Activated CD4-positive, CD25-positive, alpha-beta regulatory T cell treated with anti-CD3 and anti-CD28 coated beads, Interleukin-2, amount 50 U/mL, for 72 hours (primary cell): ENCODE results near the gene CACTIN.
A peak's percentile ranks its signal among the peaks of the same experiment; 100 is the strongest.
"Not testable (repeated sequence)": the region's sequence is repeated elsewhere in the genome, so short reads cannot be mapped to it uniquely, and the experiment has no call there.

ENCODE experiments used
- DNase-seq: peaks from one replicate; pipeline ENCODE4 v3.0.0; 2021

The CACTIN gene

DNA sequence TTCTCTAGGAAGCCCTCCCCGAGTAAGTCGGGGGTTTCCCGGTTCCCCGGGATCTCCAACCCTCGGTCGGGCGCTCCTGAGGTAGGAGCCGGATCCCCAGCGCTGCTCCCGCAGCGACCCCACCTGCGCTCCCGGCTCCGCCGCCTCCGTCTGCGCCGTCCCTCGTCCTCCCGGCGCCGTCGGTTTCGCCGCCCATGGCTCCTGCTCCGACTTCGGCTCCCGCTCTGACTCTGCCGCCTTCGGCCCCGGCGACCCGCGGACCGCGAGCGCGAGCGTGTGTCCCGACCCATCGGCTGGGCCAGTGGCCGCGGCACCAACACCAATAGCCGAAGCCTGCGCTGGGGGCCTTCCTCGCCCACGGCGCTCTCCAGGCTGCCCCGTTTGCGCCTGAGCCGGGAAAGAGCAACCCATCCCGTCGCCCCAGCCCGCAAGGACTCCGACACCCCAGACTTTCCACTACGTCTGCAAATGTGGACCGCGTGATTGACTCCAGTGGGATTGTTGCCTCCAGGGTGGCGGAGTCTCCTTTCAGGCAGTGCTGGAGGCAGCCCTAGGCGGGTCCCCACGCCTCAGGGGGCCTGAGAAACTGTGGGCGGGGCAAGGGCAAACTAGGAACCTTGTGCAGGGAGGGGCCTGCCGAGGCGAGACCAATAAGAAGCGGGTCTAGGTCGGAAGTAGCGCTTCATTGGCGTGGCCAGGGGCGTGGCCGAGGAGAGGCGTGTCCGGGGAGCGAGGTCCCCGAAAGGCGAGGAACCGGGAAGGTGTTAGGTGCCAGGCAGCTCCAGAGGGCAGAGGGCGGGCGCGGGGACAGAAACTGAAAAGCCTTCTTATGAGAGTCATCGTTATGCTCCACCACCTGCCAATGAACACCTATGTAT lies at the start of gene CACTIN:
Gene CACTIN, minus strand, starts transcription at position 318 of the 878 bp plus-strand sequence. Its CDS starts 28 bp downstream, at position 290.
- DNase-seq: peak; percentile 98

DNA sequence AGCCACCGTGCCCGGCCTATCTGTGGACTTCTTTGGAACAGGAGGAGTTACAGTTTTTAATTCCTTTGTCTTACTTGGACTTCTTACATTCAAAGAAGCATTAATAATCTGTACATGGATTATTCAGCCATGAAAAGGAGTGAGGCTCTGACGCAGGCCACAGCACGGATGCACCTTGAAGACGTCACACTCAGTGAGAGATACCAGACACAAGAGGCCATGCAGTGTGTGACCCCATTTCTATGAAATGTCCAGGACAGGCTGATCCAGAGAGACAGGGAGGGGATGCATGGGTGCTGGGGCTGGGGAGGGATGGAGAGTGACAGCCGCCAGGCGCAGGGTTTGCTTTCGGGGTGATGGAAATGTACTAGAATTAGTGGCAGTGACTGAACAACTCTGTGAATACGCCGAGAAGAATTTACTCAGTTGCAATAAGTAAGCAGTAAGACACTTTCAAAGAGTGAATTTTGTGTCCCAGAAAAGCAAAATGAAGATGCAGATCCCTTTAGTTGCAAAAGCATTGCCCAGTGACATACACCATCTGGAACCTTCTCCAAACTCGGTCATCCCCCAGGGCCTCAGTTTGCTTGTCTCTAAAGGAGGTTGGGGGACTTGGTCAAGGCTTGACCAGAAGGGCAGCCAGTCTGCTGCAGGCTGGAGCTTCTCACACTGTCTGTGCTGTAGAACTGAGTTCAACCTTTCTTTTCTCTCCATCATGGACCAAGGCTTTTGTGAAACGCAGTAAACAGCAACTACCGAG lies 48.4 kb upstream of the CACTIN start:
- no peak for DNase-seq

DNA sequence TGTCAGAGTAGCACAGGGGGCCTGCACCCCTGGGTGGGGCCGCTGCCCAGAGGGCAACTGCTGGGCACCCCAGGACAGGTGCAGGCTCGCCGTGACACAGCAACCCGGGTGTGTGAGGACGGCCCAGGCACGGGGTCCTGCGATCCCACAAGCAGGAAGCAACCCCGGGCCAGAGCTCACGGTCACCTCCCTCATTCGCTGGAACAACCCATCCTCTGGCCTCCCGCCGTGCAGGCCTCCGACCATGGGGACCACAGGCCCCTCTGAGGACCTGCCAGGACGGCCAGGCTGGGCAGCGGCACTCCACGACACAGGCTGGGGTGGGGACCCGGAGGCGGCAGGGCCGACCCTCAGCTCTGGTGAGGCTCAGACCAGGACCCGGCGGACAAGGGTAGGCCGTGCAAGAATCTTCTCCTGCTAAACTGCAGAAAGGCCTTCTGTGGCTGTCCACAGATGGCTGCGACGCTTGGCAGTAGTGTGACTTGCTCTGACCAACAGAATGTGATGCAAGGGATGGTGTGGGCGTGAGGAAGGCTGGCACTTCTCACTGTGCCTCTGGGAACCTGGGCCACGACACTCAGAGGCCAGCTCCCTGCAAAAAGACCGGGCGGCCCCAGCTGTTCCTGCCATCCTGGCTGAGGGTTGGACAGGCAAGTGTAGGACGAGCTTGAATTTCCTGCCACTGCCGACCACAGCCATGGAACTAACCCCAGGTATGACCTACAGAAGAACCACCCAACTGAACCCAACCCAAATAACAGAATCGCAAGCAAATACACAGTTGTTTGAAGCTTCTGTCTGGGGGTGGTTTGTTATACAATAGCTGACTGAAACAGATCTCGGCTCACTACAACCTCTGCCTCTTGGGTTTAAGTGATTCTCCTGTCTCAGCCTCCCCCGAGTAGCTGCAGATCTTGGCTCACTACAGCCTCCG lies 47.2 kb upstream of the CACTIN start:
- no peak for DNase-seq

GRCh38 chr19:3672993-3673392 lies 46.4 kb upstream of the CACTIN start:
- no peak for DNase-seq

DNA sequence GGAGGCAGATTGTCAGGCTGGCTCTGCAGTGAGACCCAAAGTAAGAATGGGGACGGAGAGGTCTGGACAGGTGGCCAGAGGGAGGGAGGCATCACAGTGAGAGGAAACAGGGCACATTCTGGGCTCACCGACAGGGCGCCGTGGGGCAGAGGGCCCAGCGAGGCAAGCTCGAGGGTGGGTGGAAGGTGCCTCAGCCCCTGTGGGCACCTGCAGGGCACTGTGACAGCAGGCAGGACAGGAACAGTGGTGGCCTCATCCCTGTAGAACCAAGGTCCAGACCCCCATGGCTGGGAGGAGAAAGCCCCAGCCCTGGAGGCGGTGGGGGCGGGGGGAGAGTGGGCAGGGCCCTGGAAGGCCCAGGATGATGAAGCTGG lies 46.0 kb upstream of the CACTIN start:
- DNase-seq: no peak

DNA sequence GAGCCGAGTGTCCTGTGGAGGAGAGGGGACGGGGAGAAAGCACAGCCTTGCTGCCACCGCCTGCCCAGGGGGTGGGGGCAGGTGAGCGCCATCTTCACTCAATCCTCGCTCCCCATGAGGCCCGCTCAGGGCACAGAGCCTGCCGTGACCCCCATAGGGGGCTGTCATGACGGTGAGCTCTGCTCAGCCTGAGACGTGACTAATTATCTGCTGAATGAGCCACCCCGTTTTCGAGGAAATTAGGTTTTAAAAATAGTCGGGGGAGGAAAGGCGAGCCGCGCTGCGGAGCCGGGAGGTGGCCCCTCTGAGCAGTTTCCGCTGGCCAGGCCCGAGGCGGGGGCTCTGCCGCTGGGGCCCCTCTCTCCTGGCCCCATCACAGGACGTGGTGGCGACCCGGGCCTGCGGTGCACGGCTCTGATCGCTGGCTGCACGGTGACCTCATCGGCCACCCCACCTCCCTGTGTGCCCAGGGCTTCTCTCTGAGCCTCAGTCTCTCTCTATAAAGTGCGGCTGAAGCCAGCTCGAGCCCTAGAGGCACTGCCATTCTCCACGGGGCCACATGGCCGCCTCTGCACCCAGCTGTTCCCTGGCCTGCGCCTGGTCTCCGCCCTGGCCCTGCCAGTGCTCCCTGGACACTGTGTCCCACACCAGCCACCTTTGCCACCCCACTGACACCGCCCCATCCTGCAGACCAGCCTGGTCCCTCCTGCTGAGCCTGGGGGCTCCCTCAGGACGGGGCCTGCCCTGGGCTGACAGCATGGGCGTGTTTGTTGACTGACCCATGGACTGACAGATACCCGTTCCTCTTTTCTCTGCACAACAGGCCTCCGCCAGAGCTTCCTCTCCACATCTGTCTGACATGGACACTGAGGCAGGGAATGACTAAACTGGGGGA lies 45.3 kb upstream of the CACTIN start:
- no peak for DNase-seq

DNA sequence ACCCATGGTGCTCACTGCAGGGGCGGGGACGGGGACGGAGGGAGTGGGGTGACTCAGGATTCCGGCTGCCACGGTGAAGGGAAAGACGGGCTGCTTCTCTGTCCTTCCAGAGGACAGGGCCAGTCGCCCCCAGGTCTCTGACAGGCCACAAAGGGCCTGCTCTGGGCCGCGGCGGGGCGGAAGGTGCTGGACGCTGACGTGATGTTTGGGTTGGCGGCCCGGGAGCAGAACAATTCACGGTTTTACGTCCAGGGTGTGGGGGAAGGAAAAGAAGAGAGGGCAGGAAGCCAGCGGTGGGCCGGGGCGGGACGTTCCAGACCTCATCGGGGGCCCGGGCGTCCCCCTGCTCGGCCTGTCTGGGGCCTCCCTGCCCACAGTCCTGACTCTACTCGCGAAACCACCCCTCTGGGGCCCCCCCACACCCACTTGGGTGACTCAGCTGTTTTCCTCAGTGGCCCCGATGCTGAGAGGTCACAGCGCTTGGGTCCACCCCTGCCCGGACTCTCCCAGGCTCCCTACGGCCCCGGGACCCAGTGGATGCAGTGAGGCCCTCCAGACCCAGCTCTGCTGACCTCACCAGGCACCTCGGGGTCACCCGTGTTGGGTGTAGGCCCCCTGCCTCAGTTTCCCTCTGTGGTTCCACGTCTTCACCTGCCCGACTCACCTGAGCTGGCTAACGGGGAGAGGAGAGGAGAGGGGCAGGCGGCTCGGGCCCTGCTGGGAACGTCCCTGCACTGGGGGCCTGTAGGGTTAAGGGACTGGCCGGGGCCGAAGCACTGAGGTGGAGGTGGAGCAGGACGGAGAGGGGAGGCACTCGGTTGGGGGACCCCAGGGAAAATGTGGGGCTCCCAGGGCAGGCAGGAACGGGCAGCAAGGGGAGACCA lies 44.4 kb upstream of the CACTIN start:
- peak; percentile 54 for DNase-seq

DNA sequence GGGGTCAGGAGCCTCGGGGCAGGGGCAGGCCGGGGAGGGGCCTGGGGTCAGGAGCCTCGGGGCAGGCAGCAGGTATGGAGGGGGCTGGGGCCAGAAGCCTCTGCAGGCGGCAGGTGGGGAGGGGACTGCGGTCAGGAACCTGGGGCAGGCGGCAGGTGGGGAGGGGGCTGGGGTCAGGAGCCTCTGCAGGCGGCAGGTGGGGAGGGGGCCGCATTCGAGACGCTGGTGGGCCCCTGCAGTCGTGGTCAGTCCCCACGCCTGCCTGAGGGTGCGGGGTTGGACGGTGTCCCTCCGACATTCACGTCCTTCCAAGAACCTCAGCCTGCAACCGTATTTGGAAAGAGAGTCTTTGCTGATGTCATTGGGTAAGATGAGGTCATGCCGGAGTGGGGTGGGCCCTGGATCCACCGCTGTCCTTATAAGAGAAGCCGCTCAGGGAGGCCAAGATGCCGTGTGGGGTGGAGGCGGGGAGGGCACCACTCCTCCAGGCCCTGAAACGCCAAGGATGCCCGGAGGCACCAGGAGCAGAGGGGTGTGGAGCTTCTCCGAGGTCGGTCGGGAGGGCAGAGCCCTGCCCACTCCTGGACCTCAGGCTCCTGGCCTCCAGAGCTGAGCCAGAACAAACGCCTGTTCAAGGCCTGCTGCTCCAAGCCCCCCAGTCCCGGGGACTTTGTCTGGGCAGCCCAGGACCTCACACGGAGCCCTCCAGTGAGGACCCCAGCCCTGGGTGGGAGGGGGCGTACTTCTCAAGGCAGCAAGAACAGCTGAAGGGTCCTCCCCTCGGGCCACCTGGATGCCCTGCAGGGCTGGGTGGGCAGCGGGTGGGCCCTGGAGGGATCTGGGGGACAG lies 43.6 kb upstream of the CACTIN start:
- no peak for DNase-seq

- DNase-seq: no peak
Measured at GRCh38 chr19:3669082-3669946, 42.7 kb upstream of the CACTIN start.

GRCh38 chr19:3668331-3669081 lies 41.9 kb upstream of the CACTIN start:
- no peak for DNase-seq

- DNase-seq: no peak
Measured at GRCh38 chr19:3667766-3668165, 41.2 kb upstream of the CACTIN start.

- DNase-seq: no peak
Measured at GRCh38 chr19:3667037-3667638, 40.5 kb upstream of the CACTIN start.

DNA sequence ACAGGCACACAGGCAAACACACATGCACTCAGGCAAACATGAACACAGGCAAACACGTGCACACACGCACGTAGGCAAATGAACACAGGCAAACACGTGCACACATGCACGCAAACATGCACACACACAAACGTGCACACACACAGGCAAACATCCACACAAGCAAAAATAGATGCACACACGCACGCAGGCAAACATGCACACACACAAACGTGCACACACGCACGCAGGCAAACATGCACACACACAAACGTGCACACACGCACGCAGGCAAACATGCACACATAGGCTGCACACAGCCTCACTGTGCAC lies 39.9 kb upstream of the CACTIN start:
- not testable (repeated sequence) for DNase-seq

DNA sequence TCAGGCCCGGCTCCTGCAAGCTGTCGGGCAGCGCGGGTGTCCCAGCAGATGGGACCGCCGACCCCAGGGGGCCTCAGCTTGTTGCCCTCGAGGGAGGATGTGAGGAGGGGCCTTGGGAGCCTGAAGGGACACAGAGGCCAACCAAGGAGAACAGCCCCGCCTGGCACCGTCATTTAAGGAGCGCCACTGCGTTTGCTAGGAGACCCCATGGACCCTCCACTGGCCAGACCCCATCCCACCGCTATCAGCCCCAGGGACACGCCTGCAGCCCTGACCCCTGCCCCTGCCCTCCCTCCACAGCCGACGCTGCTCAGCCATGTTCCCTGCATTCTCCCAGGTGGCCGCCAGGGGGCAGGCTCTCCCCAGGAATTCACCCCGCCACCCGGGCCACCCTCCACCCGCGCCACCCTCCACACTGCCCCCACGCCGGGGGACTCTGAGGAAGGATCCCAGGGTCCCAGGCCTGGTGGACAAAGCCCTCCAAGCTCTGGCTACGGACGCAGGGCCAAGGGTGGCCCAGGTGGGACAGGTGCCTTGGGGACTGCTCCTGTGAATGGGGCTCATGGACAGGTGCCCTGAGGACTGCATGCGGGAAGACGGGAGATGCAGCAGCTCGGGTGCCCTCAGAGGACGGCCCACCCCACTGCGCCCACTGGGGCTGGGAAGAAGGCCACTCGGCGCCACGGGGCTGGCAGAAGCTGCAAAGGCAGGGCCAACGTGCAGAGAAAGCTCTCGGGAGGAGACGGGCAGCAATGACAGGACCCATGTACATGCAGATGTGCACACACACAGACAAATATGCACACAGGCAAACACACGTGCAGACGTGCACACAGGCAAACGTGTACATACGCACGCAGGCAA lies 39.3 kb upstream of the CACTIN start:
- DNase-seq: peak; percentile 85

DNA sequence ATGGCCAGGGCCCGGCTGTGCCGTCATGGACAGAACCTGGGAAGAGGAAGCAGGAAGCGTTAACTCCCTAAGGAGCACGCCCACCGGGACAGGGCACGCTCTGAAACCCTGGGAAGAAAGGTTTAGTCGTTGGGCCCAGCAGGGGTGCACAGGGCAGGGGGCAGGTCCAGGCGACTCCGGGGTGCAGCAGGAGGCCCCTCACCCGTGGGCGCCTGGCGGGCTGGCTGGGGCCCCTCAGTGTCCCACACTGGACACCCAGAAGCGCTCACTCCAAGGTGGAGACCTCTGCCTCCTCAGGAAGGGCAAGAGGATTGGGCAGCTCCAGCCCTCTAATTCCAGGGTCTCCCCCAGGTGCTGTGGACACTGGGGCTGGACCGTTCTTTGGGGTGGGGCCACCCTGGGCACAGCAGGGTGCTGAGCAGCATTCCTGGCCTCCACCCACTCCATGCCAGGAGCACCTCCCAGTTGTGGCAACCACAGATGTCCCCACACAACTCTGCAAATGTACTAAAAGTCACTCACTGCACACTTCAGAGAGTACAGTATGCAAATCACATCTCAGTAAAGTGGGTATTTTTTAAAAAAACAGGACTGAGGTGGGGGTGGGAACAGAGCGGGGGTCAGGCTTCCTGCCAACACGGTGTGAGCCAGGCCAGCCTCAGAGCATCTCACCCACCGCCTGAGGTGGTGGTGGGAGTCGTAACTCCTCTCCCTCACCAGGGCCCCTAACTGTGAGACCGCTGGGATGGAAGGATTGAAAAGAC lies 38.5 kb upstream of the CACTIN start:
- no peak for DNase-seq

- no peak for DNase-seq
Measured at GRCh38 chr19:3663838-3664237, 37.2 kb upstream of the CACTIN start.
